IPS-15b (cell line): ENCODE measurements around the gene NFATC4.

Experiments
- H3K27me3 ChIP-seq: one replicate; pipeline ENCODE4 v1.6.1; 2013; ENCODE audit warnings: low read length; ENCODE audit not compliant: control insufficient read depth, insufficient read depth
- H3K36me3 ChIP-seq: one replicate; pipeline ENCODE4 v1.6.1; 2013; ENCODE audit warnings: low read length; ENCODE audit not compliant: control insufficient read depth, insufficient read depth
- H3K4me1 ChIP-seq: one replicate; pipeline ENCODE4 v1.6.1; 2013; ENCODE audit warnings: mild to moderate bottlenecking, low read length; ENCODE audit not compliant: control insufficient read depth, insufficient read depth
- H3K4me3 ChIP-seq: one replicate; pipeline ENCODE4 v1.5.1; 2013; ENCODE audit warnings: low read depth, low read length
- H3K9ac ChIP-seq: one replicate; pipeline ENCODE4 v1.6.1; 2013; ENCODE audit warnings: low read depth, mild to moderate bottlenecking, low read length
- H3K9me3 ChIP-seq: one replicate; pipeline ENCODE4 v1.6.1; 2013; ENCODE audit warnings: mild to moderate bottlenecking, low read length; ENCODE audit not compliant: control insufficient read depth, insufficient read depth

The NFATC4 gene

GRCh38 chr14:24362241-24362960 lies 5.6 kb upstream of the NFATC4 start:
- no peaks in the 10 kb centered on the region for H3K9me3 ChIP-seq
- H3K4me1 ChIP-seq: peaks cover 2% of the 10 kb centered on the region
- H3K9ac ChIP-seq: no peak overlapping the region
- H3K27me3 ChIP-seq: peaks cover 17% of the 10 kb centered on the region
- no peaks in the 10 kb centered on the region for H3K36me3 ChIP-seq
- H3K4me3 ChIP-seq: no peak overlapping the region

- Histone ChIP-seq H3K36me3 (no peaks in the 10 kb centered on the region), H3K4me3 (no peak overlapping the region), H3K4me1 (peaks cover 2% of the 10 kb centered on the region), H3K27me3 (peaks cover 16% of the 10 kb centered on the region), H3K9ac (no peak overlapping the region), H3K9me3 (no peaks in the 10 kb centered on the region)
Measured at GRCh38 chr14:24363401-24363800, 4.6 kb upstream of the NFATC4 start.

DNA sequence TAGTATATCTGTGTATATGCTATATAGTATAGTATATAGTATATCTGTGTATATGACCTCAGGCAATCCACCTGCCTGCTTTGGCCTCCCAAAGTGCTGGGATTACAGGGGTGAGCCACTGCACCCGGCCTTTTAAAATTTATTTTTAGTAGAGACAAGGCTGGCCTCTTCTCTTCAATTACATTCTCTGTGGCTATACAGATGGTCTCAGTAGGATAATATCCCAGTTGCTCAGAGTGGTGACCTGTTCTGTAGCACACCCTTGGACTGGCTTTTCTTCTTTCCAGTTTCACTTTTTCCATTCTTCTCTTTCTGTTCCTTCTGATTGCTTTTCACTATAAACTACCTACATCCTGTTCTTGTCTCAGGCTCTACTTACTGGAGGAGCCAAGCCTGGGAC lies 3.1 kb upstream of the NFATC4 start:
- H3K9me3 ChIP-seq: no peaks in the 10 kb centered on the region
- no peak overlapping the region for H3K9ac ChIP-seq
- no peaks in the 10 kb centered on the region for H3K36me3 ChIP-seq
- peaks cover 5% of the 10 kb centered on the region for H3K4me1 ChIP-seq
- H3K4me3 ChIP-seq: no peak overlapping the region
- H3K27me3 ChIP-seq: peaks cover 16% of the 10 kb centered on the region

DNA sequence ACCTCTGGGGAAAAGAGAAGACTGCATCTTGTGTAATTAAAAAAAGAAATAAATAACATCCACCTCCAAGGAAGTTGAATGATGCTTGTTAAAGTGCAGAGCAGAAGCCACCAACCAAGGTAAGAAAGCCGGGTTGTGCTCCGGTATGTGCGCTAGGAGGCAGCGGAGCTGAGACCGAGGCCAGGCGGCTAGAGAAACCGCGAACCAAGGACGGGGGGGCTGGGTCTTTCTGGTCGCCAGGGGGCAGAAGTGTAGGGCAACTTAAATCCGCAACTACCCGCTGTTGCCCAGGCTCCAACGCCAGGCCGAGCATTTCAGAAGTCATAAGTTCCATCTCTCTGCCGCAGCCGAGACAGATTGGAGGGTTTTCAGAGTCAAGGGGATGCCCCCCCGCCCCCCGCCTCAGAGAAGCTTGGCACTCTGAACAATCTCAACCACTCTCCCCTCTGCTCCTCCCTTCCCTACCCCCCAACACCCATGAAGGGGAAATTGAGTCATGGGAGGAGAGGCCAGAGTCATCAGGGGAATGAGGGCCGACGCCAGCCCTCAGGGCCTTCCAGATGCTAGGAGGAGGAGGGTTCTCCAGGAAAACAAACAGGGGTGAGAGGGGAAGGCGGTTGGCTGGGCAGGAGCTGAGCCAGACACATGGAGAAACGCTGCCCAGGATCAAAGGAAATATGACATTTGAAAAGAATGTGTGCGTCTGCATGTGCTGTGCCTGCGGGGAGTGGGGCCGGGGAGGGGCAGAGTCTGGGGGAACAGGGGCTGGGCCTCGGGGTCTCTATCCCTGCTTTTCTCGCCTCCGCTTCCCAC lies 2.2 kb upstream of the NFATC4 start:
- Histone ChIP-seq H3K27me3 (peaks cover 16% of the 10 kb centered on the region), H3K36me3 (no peaks in the 10 kb centered on the region), H3K9ac (no peak overlapping the region), H3K4me3 (peak overlapping the region; percentile 79), H3K9me3 (no peaks in the 10 kb centered on the region), H3K4me1 (peaks cover 5% of the 10 kb centered on the region)

DNA sequence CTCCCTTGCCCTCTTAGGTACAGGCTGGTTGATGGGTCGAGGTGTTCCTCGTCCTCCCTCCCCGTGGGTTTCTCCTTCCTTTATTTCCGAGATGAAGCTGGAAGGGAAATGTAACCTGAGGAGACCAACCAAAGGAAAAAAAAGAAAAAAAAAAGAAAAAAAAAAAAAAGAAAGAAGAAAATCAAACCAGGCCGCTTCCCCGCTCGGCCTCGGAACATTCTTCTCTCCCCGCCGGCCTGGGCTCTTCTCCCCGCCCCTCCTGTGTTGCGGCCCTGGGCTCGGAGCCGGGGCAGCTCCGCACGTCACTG lies 1.6 kb upstream of the NFATC4 start:
- H3K9ac ChIP-seq: no peak overlapping the region
- H3K4me3 ChIP-seq: peak overlapping the region; percentile 79
- peaks cover 13% of the 10 kb centered on the region for H3K27me3 ChIP-seq

DNA sequence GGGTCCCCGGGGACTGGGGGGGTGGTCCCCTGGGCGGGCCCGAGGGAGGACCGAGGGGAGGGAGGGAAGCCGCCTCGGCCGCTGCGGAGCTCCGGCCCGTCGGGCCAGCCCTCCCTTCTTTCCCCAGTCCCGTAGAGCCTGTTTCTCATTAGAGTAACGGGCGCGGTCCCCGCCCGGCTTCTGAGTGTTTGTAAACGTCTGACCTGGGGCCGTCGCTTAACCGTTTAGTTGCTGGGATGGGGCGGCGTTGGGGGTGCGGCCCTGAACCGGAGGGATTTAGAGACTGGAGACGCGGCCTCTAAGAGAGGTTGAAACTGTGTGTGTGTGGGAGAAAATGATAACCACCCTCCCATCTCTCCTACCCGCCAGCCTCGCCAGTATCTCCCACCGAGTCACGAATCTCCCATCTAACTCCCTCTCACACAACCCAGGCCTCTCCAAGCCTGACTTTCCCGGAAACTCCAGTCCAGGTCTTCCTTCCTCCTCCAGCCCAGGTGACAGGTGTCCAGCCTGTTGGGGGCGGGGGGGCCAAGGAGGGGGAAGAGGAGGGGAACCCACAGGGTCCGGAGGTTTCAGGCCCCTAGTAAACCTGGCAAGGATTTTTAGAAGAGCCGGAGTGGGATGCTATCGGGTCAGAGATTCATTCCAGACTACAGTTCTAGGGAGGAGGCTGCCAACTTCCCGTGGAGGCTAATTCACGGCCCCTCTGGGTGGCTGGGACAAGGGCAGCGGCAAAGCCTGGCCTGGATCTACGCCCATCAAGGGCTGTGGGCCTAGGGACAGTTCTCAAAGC lies 1.1 kb upstream of the NFATC4 start:
- no peaks in the 10 kb centered on the region for H3K36me3 ChIP-seq
- peak overlapping the region; percentile 79 for H3K9ac ChIP-seq
- peaks cover 8% of the 10 kb centered on the region for H3K27me3 ChIP-seq
- H3K9me3 ChIP-seq: no peaks in the 10 kb centered on the region
- peaks cover 5% of the 10 kb centered on the region for H3K4me1 ChIP-seq
- peak overlapping the region; percentile 79 for H3K4me3 ChIP-seq

More for the DNA sequence above, 1.6 kb upstream of the NFATC4 start:
- Histone ChIP-seq H3K9me3 (no peaks in the 10 kb centered on the region), H3K4me1 (peaks cover 5% of the 10 kb centered on the region), H3K36me3 (no peaks in the 10 kb centered on the region)

- Histone ChIP-seq H3K27me3 (no peaks in the 10 kb centered on the region), H3K4me3 (peak overlapping the region; percentile 74), H3K9me3 (no peaks in the 10 kb centered on the region), H3K36me3 (peaks cover 6% of the 10 kb centered on the region), H3K4me1 (peaks cover 5% of the 10 kb centered on the region), H3K9ac (peak overlapping the region; percentile 47)
Measured at GRCh38 chr14:24368212-24368561, 203 bp downstream of the NFATC4 start.

- Histone ChIP-seq H3K27me3 (no peaks in the 10 kb centered on the region), H3K9me3 (no peaks in the 10 kb centered on the region), H3K4me1 (peaks cover 5% of the 10 kb centered on the region), H3K9ac (no peak overlapping the region), H3K36me3 (peaks cover 12% of the 10 kb centered on the region), H3K4me3 (peak overlapping the region; percentile 74)
Measured at GRCh38 chr14:24368562-24369252, 723 bp downstream of the NFATC4 start.

- Histone ChIP-seq H3K36me3 (peaks cover 14% of the 10 kb centered on the region), H3K4me1 (peaks cover 5% of the 10 kb centered on the region), H3K27me3 (no peaks in the 10 kb centered on the region), H3K9ac (no peak overlapping the region), H3K9me3 (no peaks in the 10 kb centered on the region), H3K4me3 (peak overlapping the region; percentile 74)
Measured at GRCh38 chr14:24369463-24369862, 1.5 kb downstream of the NFATC4 start.

- Histone ChIP-seq H3K27me3 (no peaks in the 10 kb centered on the region), H3K9ac (no peak overlapping the region), H3K9me3 (no peaks in the 10 kb centered on the region), H3K4me1 (peaks cover 5% of the 10 kb centered on the region), H3K36me3 (peaks cover 14% of the 10 kb centered on the region), H3K4me3 (no peak overlapping the region)
Measured at GRCh38 chr14:24369907-24370687, 2.1 kb downstream of the NFATC4 start.

DNA sequence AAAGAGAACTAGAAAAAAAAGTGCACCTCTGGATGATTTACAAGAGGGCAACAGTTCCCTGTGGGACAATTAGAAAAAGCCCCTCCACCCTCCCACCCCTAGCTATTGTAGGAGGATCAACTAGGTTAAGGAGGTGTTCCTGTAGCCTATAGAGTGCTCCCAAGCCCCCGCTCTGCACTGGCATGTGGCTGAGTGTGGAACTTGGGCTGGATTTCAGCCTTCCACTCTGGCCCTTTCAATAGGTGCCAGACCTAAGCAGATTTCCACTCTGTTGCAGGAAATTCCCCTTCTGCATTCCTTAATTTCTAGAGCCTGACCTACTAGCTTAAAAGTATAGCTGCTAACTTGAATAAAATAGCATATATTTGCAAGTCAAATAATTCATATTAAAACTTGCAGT lies 2.8 kb downstream of the NFATC4 start:
- Histone ChIP-seq H3K9me3 (no peaks in the 10 kb centered on the region), H3K4me3 (no peak overlapping the region), H3K36me3 (peaks cover 14% of the 10 kb centered on the region), H3K4me1 (peaks cover 3% of the 10 kb centered on the region), H3K27me3 (no peaks in the 10 kb centered on the region), H3K9ac (no peak overlapping the region)
